ENCODE results near the gene SGMS1. TPM values are rescaled to one million over a fixed set of nuclear protein-coding genes. Genes with fewer than 3 reads are reported as not detected.

The SGMS1 gene
- total RNA-seq, 3 donors from 2014 or later: 66.5 to 114 (median 80.1) TPM

DNA sequence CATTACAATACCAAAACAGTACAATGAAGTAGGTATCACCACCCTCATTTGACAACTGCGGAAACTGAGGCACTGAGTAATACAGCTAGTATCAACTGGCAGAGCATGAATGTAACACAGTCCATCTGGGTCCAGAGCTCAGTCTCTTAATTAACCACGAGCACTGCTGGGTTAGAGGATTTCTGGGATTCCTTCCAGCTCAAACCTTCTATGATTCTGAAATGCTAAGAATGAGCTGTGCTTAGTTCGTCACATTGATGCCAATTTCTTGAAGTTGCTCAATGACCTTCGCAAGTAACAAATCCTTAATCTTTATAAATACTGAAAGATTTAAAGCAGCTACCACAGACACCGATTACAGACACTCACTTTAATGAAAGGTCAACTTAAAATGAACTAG lies 62.5 kb downstream of the SGMS1 start:
- H3K27me3 ChIP-seq: no peaks in the 10 kb centered on the region
- H3K4me1 ChIP-seq: no peaks in the 10 kb centered on the region
- H3K36me3 ChIP-seq: no peaks in the 10 kb centered on the region
- intact Hi-C loops (cut with DNase I; ENCODE audit: low total_unique reads): no loop called here
- DNase-seq (ENCODE audit: low spot score in 2 of 2): no peak
- TF ChIP-seq POLR2AphosphoS5 (IDR thresholded peaks at IDR 0.05) (peak in 1 of 3 donors; percentile 28), POLR2A (IDR thresholded peaks at IDR 0.05) (no peak)
- peak overlapping the region; percentile 23 to 48 for H3K27ac ChIP-seq
- H3K9me3 ChIP-seq: no peaks in the 10 kb centered on the region
- H3K4me3 ChIP-seq: no peak overlapping the region

DNA sequence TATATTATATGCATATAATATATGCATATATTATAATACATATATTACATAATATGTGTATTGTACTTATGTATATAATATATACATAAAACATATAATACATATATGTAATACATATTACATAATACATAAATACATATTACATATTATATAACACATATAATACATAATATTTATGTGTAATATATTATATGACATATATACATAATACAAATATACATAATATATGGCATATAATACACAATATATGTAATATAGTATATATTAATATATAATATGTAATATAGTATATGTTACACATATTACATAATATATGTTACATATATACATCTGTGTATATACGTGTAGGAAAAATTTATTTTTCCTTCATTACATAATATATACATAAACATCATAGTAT lies 63.4 kb downstream of the SGMS1 start:
- Histone ChIP-seq H3K36me3 (no peaks in the 10 kb centered on the region), H3K4me3 (no peak overlapping the region), H3K27me3 (no peaks in the 10 kb centered on the region), H3K4me1 (no peaks in the 10 kb centered on the region), H3K27ac (no peak overlapping the region), H3K9me3 (no peaks in the 10 kb centered on the region)
- intact Hi-C loops (cut with DNase I; ENCODE audit: low total_unique reads): no loop called here
- TF ChIP-seq POLR2AphosphoS5 (IDR thresholded peaks at IDR 0.05) (no peak), POLR2A (IDR thresholded peaks at IDR 0.05) (no peak)
- TF ChIP-seq, protein P1, sequence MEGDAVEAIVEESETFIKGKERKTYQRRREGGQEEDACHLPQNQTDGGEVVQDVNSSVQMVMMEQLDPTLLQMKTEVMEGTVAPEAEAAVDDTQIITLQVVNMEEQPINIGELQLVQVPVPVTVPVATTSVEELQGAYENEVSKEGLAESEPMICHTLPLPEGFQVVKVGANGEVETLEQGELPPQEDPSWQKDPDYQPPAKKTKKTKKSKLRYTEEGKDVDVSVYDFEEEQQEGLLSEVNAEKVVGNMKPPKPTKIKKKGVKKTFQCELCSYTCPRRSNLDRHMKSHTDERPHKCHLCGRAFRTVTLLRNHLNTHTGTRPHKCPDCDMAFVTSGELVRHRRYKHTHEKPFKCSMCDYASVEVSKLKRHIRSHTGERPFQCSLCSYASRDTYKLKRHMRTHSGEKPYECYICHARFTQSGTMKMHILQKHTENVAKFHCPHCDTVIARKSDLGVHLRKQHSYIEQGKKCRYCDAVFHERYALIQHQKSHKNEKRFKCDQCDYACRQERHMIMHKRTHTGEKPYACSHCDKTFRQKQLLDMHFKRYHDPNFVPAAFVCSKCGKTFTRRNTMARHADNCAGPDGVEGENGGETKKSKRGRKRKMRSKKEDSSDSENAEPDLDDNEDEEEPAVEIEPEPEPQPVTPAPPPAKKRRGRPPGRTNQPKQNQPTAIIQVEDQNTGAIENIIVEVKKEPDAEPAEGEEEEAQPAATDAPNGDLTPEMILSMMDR (IDR thresholded peaks at IDR 0.05): no peak
- DNase-seq (ENCODE audit: low spot score in 2 of 2): no peak

DNA sequence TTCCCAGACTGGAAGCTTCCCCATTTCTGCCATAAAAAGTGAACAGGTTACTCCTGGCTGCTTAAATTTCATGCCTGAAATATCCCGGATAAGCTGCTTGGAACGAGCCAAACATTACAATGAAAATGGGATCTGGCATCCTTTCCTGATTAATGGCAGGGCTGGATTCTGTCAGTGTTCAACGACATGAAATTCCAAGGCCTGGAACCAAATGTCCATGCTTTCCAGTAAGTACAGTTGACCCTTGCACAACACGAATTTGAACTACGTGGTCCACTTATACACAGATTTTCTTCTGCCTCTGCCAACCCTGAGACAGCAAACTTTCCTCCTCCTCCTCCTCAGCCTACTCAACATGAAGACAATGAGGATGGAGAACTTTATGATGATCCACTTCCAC lies 65.4 kb downstream of the SGMS1 start:
- peaks cover 0 to 2% of the 10 kb centered on the region in 2 donors for H3K4me1 ChIP-seq
- no peak for DNase-seq (ENCODE audit: low spot score in 2 of 2)
- H3K4me3 ChIP-seq: no peak overlapping the region
- no peaks in the 10 kb centered on the region for H3K9me3 ChIP-seq
- no peak overlapping the region for H3K27ac ChIP-seq
- peak in 1 of 3 donors; percentile 94 for TF ChIP-seq POLR2AphosphoS5 (IDR thresholded peaks at IDR 0.05)
- TF ChIP-seq POLR2A (IDR thresholded peaks at IDR 0.05): no peak
- TF ChIP-seq, protein P1 (IDR thresholded peaks at IDR 0.05): no peak
- H3K27me3 ChIP-seq: no peaks in the 10 kb centered on the region
- H3K36me3 ChIP-seq: no peaks in the 10 kb centered on the region
- intact Hi-C loops (cut with DNase I; ENCODE audit: low total_unique reads): no loop called here

DNA sequence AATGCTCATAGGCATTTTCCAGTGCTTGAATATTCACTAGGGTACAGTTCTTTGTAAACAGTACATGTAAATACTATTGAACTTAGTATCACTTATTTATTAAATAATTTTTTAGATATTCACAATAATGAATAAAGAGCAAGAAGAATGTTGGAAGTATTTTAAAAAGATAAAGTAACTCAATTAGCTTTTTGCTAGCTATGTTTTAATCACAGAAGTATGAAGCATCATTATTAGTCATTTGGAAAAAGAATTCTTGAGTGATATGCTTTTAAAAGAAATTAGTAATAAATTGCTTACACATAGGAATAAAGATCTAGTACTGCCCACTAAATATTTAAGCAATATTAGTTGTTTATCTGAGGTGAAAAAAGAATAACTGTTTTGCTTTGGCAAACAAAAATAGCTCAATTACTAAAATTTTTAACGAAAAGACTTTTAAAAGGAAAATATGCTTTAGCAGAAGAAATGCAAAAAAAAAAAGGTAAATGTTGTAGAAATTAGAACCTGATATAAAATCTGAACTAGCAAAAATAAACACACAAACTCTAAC lies 66.5 kb downstream of the SGMS1 start:
- Histone ChIP-seq H3K4me3 (no peak overlapping the region), H3K36me3 (no peaks in the 10 kb centered on the region), H3K27ac (no peak overlapping the region), H3K4me1 (peaks cover 0 to 2% of the 10 kb centered on the region in 2 donors), H3K27me3 (no peaks in the 10 kb centered on the region), H3K9me3 (no peaks in the 10 kb centered on the region)
- DNase-seq (ENCODE audit: low spot score in 2 of 2): no peak
- TF ChIP-seq, protein P1 (IDR thresholded peaks at IDR 0.05): no peak
- TF ChIP-seq POLR2AphosphoS5 (IDR thresholded peaks at IDR 0.05): no peak
- TF ChIP-seq POLR2A (IDR thresholded peaks at IDR 0.05): no peak
- intact Hi-C loops (cut with DNase I; ENCODE audit: low total_unique reads): no loop called here

DNA sequence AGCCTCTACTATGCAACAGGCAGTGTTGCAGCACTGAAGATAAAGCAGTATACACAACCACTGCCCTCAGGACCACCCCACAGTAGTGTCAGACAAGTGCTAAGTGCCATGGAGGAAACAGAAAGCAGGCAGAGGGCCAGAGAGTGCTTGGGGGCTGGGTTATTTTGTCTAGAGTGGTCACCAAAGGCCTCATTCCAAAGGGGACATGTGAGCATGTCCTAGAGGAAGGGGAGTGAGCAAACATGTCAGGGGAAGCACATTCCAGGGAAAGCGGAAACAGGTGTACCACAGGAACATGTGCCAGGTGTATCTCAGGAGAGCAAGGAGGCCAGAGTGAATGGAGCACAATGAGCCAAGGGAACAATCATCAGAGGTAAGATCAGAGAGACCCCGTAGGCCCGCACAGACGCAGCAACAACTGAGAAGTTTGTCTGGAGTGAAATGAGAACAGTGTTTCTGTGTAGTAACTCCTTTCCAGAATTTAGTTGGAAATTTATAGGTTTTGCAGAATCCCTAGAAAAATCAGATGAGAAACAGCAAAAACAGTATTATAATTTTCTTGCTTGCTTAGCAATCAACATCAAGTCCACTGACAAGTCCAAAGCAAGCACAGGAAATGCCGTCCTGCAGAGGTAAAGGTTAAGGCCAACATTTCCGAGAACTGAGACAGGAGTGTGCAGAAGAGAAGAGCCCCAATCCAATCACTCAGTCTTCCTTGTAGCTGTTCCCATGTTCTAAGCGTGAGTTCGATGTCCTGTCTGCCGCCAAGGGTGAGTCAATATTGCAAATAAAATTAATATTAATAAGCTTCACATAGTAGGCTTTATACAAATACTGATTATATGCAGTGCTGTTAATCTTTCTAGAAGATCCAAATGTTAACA lies 67.3 kb downstream of the SGMS1 start:
- TF ChIP-seq, protein P1 (IDR thresholded peaks at IDR 0.05): no peak
- TF ChIP-seq POLR2AphosphoS5 (IDR thresholded peaks at IDR 0.05): no peak
- TF ChIP-seq POLR2A (IDR thresholded peaks at IDR 0.05): no peak
- peak overlapping the region in 1 of 2 donors; percentile 0 for H3K27ac ChIP-seq
- no peaks in the 10 kb centered on the region for H3K9me3 ChIP-seq
- no peaks in the 10 kb centered on the region for H3K36me3 ChIP-seq
- DNase-seq (ENCODE audit: low spot score in 2 of 2): no peak
- no peak overlapping the region for H3K4me3 ChIP-seq
- no peaks in the 10 kb centered on the region for H3K27me3 ChIP-seq
- intact Hi-C loops (cut with DNase I; ENCODE audit: low total_unique reads): no loop called here
- H3K4me1 ChIP-seq: peaks cover 0 to 2% of the 10 kb centered on the region in 2 donors

Measured in breast epithelium (tissue), 4 donors.